Stimulated activated CD8-positive, alpha-beta memory T cell treated with anti-CD3 and anti-CD28 coated beads, Interleukin-12 subunit alpha, Interleukin-12 subunit beta, amount 100 ng/mL, for 24 hours (primary cell): ENCODE measurements around the gene CUTC.
A peak's percentile ranks its signal among the peaks of the same experiment; 100 is the strongest.
"Not testable (repeated sequence)": the region's sequence is repeated elsewhere in the genome, so short reads cannot be mapped to it uniquely, and the experiment has no call there.

Experiments used
- DNase-seq: peaks from one replicate; pipeline ENCODE4 v3.0.0-alpha.2; 2020; ENCODE audit errors: extremely low read depth

CUTC gene

DNA sequence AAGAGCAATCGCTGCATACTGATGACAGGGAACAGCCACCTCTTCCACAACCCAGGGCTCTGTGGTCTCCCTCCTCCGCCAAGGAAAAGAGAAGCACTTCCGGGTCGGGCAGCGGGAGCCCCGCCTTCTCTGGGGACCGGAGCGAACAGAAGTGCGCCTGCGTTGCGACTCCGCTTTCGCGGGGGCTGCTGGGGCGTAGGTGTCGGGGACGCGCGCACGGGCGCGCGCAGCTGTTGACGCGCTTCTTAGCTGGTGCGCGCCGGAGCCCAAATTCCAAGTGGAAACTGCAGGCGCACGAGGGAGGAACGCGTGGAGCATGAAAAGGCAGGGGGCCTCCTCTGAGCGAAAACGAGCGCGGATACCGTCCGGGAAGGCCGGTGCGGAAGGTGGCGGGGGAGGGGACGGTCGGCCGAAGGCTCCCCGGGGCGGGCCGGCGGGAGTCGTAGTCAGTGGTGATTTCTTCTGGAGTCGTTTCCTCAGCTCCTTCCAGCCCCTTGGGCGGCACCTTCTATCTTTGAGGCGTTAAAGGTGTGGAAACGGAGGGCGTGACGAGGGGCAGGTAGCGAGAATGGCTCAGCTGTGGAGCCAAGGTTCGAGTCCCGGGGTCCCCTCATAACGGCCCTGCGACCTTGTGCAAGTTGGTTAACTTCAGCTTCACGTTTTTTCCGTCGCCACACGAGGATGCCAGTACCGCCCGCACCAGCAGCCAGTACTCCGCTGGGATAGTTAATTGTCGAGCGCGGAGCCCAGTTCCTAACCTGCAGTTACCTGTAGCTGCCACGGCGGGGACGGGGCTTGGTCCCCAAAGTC, at the start of gene CUTC, which contains the start of gene COX15:
TSS of gene CUTC (plus strand) at position 202 of the 810 bp plus-strand sequence. CDS start at position 317, 115 bp downstream.
TSS of gene COX15 (minus strand) at position 95 of the 810 bp plus-strand sequence. CDS start at position 17, 78 bp downstream.
- DNase-seq, result peak; percentile 90

DNA sequence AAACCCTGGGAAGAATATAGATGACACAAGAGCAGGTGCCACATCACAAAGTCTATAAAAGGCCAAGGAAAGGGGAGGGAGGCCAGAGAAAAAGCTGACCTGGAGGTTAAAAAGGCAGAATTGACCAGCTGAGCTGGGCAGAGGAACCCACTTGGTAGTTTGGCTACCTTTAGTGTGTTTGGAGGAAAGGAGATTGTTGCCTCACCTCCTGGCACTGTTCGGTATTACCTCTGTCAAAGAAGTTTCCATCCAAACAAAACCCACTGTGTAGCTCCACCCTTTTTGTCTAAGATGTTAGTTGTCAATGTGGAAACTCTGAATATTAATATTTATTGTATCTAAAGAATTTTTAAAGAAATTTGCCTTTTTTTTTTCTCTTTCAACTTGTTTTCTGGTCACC, 49.3 kb upstream of the CUTC start:
- no peak for DNase-seq

DNA sequence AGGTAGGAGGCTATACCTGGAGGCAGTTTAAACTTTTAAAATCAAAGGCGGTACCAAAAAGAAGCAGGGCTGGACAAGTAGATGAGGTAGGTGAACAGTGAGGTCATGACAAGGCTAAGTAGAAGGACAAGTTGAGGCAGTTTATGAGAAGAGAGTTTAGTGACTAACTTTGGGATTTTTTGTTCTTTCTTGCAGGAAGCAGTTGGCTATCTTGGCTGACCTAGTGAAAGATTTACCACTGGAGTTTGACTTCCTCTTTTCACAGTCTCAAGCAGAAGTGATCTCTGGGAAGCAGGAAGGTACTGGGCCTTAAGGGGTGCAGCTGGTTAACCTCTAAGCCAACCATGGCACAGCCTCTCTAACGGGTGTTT, 46.5 kb upstream of the CUTC start:
- DNase-seq, result no peak

DNA sequence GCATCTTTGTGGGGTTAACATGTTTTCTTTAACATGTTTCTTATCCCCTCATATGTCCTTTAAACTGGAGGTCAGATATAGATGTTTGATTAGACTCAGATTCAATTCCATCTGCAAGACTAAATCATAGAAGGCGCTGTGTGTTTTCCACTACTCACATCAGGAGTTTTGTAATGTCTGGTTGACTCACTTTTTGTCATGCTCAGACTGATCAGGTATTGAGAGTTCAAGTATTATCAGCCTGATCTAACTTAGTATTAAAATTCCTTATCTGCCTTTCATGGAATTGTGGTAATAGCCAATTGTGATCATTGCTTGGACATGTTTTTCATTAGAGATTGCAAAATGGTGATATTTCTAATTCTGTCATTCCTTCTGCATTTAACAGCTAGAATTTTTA, 42.6 kb upstream of the CUTC start:
- no peak for DNase-seq

- DNase-seq, result no peak
Observed at GRCh38 chr10:99693933-99694583, 38.0 kb upstream of the CUTC start.

- DNase-seq, result no peak
Observed at GRCh38 chr10:99695761-99696160, 36.3 kb upstream of the CUTC start.

GRCh38 chr10:99698504-99699080, 33.4 kb upstream of the CUTC start:
- no peak for DNase-seq

GRCh38 chr10:99700649-99701048, 31.4 kb upstream of the CUTC start:
- DNase-seq, result no peak

- DNase-seq, result no peak
Observed at GRCh38 chr10:99708428-99709012, 23.5 kb upstream of the CUTC start.

GRCh38 chr10:99709480-99710229, 22.4 kb upstream of the CUTC start:
- no peak for DNase-seq

DNA sequence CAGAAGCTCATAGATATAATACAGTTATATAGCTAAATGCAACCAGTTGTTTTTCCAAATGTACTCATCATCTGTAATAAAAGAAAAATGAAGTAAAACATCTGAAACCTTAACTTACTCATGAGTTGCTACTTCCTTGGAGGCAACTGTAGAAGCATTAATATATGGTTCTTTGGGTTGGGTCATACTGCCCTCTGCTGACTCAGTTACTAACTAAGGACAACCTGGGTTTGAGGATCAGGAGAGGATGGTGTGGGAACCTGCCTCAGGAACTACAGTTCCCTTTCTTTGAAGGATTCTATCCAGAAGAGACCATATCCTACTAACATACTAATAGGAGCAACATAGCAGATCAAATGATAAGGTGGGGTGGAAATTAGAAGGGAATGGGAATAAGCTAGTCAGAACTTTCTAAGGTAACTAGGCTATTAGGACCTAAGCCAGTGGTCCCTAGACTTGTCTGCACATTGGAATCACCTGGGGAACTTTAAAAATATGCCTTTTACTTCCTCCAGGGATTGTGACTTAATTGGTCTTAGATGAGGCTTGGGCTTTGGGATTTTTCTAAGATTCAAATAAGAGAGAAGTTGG, 20.8 kb upstream of the CUTC start:
- DNase-seq, result no peak

DNA sequence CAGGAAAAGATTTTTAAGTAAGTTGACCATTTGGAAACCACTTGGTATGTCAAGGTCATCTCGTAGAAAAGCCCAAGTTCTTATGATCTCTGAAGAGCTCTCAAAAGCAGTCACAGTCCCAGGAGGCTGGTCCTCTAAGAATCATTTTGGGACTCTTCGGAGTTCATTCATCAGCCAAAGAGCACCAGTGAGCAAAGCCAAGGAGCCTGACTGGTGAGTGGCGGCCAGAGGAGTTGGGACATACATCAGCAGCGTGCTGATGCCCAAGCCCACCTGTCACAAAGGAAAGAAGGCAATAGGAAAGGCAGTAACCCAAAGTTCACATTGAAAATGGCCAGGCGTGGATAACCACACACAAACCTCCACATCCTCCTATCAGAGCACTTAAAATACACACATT, 17.6 kb upstream of the CUTC start:
- DNase-seq, result no peak

DNA sequence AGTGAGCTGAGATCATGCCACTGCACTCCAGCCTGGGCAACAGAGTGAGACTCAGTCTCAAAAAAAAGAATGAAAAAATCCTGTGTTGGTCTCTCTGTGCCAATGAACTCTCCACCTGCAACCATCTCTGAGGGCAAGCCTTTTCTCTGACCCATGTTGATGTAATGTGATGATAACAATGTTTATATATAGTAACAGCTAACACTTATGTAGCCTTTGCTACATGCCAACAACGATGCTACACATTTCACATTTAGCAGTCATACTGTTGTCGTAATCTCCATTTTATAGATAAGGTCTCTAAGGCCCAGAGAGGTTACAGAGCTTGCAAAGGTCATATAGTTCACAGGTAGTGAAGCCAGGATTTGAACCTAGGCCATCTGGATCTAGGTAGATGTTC, 11.6 kb upstream of the CUTC start:
- DNase-seq, result no peak

DNA sequence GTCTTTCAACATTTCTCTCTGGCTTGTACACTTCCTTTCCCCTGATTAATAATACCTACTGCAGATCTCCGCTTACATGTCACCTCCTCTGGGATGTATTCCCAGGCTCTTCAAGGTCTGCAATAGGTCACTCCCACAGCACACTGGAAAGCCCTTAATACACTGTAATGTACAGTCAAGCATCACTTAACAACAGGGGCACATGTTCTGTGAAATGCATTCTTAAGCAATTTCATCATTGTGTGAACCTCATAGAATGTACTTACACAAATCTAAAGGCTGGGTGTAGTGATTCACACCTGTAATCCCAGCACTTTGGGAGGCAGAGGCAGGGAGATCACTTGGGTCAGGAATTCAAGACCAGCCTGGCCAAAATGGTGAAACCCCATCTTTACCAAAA, 2.0 kb upstream of the CUTC start:
- DNase-seq, result no peak

DNA sequence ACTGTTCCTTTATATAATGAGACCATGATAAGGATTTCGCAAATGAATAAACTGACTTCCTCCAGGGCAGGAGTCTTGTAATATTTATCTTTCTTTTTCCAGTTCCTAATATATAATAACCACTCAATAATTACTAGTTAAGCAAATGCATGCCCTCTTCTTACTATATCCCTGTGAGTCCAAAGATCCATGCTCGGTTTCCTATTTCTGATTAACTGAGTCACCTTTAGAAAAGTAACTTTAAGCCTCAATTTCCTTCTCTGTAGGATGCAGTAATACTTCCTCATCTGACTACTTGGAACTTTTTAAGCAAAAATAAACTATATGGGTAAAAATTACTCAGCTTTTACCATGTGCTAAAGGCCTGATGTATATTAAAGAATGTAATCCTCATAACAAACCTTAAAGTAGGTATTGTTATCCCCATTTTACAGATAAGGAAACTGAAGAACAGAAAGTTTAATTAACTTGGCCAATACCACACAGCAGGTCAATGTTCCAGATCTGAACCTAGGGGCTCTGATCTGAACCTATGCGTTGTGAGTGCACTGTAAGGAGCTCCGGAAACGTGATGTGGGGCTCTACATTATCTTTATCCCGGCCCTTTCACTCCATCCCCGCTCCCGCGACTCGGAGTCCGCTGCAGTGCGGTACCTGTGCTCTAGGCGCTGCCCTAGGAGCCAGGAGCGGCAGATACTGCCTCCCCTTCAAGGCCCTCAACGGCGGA, 565 bp upstream of the CUTC start:
- no peak for DNase-seq

DNA sequence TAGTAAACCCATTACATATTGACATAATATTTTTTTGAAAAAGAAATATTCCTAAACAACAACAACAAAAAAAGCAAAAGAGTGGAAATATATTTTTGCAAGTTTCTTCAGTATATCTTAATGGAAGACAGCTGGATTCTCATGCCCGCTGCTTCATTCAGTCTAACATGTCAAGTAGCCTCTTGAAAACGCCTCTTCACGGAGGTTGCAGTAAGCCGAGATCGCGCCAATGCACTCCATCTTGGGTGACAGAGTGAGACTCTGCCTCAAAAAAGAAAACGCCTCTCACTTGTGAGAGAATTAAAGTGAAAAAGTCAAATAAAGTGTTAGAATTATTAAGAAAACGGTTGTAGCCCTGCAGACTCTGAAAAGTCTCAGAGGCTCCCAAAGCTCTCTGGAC, 1.3 kb downstream of the CUTC start:
- DNase-seq, result no peak

GRCh38 chr10:99734111-99734510, 2.1 kb downstream of the CUTC start:
- not testable (repeated sequence) for DNase-seq

DNA sequence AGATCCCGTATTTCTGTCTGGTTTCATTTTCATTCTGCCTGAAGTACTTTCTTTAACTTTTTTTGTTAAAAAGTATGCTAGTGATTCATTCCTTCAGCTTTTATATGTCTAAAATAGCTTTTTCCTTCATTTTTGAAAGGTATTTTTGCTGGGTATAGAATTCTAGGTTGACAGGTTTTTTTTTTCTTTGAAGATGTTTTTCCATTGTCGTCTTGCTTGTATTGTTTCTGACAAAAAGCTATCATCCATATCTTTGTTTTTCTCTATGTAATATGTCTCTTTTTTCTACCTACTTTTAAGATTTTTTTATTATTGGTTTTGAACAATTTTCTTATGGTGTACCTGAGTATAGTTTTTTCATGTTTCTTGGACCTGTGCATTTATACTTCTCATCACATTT, 8.2 kb downstream of the CUTC start:
- DNase-seq, result no peak

- DNase-seq, result no peak
Observed at GRCh38 chr10:99740933-99741559, 9.0 kb downstream of the CUTC start.

- DNase-seq, result no peak
Observed at GRCh38 chr10:99742254-99742653, 10.2 kb downstream of the CUTC start.
